Measurements from ENCODE around the gene UPF3B.
A peak's percentile ranks its signal among the peaks of the same experiment; 100 is the strongest.
"Not testable (repeated sequence)": the region's sequence is repeated elsewhere in the genome, so short reads cannot be mapped to it uniquely, and the experiment has no call there.

Gene UPF3B, protein sequence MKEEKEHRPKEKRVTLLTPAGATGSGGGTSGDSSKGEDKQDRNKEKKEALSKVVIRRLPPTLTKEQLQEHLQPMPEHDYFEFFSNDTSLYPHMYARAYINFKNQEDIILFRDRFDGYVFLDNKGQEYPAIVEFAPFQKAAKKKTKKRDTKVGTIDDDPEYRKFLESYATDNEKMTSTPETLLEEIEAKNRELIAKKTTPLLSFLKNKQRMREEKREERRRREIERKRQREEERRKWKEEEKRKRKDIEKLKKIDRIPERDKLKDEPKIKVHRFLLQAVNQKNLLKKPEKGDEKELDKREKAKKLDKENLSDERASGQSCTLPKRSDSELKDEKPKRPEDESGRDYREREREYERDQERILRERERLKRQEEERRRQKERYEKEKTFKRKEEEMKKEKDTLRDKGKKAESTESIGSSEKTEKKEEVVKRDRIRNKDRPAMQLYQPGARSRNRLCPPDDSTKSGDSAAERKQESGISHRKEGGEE

DNA sequence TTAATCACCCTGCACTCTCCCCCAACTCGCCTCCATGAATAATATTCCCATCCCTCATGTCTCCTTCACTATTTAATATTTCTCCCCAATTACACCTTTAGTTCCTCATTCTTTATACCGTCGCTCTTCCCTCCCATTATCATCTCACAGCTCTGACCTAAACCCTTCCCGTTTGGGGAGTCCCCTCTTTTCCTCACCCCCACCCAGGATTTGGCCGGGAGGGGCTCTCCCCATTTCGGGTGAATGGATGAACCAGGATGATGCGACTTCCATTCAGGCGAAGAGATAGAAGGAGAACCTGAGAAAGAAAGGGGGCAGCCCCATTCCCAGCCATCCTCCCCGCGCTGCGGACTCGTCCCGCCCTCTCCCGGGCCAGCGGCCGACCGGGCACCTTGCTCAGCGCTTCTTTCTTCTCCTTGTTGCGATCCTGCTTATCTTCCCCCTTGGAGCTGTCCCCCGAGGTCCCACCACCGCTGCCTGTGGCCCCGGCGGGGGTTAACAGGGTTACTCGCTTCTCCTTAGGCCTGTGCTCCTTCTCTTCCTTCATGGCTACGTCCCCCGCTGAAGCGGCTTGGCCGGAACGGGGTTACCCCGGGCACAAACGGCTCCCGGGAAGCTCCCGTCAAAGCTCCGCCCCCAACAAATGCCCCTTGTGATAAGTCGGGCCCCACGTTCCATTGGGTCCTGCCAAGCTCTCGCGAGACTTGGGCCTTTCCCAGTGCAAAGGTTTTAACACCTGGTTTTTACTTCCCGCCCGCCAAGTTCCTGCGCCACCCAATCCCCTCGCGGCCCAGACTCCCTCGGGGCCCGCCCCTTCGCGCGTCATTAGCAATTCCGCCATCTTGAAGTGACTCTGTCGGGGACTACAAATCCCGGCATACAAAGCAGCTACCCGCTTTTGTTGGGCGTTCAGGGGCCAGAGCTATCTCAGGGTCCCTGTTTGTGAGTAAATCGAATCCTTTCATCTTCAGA, at the start of gene UPF3B:
TSS of gene UPF3B (minus strand) at position 582 of the 972 bp plus-strand sequence. CDS start at position 547, 35 bp downstream.
- DNase-seq (ENCODE audit: low read depth): peak; percentile 97
- peak within 1 kb of the TSS; percentile 78 for H3K4me3 ChIP-seq (ENCODE audit: control insufficient read depth, low read depth, low read length)
- TF ChIP-seq, protein P1, sequence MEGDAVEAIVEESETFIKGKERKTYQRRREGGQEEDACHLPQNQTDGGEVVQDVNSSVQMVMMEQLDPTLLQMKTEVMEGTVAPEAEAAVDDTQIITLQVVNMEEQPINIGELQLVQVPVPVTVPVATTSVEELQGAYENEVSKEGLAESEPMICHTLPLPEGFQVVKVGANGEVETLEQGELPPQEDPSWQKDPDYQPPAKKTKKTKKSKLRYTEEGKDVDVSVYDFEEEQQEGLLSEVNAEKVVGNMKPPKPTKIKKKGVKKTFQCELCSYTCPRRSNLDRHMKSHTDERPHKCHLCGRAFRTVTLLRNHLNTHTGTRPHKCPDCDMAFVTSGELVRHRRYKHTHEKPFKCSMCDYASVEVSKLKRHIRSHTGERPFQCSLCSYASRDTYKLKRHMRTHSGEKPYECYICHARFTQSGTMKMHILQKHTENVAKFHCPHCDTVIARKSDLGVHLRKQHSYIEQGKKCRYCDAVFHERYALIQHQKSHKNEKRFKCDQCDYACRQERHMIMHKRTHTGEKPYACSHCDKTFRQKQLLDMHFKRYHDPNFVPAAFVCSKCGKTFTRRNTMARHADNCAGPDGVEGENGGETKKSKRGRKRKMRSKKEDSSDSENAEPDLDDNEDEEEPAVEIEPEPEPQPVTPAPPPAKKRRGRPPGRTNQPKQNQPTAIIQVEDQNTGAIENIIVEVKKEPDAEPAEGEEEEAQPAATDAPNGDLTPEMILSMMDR (conservative IDR thresholded peaks at IDR 0.05; ENCODE audit: control insufficient read depth, insufficient read depth, low read depth, low read length): no peak

DNA sequence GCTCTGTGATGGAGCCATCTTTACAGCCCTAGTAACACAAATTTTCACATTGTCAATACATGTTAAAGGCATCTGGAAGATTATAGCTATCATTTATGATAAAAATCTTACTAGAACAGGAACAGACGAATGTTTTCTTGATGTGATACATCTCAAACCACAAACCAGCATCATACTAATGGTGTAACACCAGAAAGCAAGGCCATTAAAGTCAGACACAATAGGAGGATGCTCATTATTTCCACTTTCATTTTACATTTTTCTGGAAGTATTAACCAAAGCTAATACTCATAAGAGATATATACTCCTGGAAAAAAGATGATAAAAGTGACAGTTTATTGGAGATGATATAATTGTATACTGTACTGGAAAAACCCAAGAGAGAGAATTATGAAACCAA, 48.2 kb upstream of the UPF3B start:
- no peak for DNase-seq (ENCODE audit: low read depth)
- no peak overlapping the region for H3K4me3 ChIP-seq (ENCODE audit: control insufficient read depth, low read depth, low read length)
- TF ChIP-seq, protein P1 (conservative IDR thresholded peaks at IDR 0.05; ENCODE audit: control insufficient read depth, insufficient read depth, low read depth, low read length): no peak

DNA sequence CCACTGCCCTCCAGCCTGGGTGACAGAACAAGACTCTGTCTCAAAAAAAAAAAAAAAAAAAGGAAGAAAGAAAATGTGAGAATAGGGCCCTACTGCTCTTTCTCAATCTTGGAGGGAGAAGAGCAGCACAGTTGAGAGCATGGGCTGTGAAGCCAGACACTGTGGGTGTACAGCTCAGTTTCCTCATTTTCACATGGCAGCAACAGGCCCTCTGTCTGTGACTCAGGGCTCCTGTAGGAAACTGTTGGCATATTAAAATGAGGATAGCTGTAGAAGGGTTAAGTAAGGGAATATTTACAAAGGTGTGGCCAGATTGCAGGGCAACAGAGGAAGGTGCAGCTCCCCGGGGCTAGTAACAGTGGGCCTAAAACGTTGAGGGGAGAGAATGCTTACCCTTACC, 46.4 kb upstream of the UPF3B start:
- H3K4me3 ChIP-seq (ENCODE audit: control insufficient read depth, low read depth, low read length): no peak overlapping the region
- TF ChIP-seq, protein P1 (conservative IDR thresholded peaks at IDR 0.05; ENCODE audit: control insufficient read depth, insufficient read depth, low read depth, low read length): no peak
- no peak for DNase-seq (ENCODE audit: low read depth)

DNA sequence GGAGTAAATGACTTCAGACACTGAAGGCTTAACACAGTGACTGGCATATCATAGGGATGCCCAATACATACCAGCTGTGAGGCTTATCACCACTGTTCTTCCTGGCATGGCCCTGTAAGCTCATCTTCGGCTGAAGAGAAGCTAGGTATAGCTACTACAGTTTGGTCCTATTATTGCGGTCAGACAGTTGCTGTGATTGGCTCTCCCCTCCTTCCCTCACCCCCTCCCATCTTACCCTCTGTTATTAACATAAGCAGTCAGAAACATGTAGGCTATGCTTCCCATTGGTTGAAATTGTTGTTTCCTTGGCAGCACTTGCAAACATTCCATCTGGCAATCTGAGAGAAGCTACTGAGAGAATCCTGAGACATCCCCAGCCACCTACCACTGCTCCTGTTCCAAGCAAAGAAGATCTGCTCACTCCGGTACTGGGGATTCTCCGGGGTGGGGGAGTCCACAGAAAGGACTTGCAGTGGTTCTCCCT, 43.1 kb upstream of the UPF3B start, which contains the start of gene AKAP14:
TSS of gene AKAP14 (plus strand) at position 51 of the 484 bp plus-strand sequence. CDS start 7,331 bp downstream, outside the sequence.
- H3K4me3 ChIP-seq (ENCODE audit: control insufficient read depth, low read depth, low read length): no peak within 1 kb of the TSS
- TF ChIP-seq, protein P1 (conservative IDR thresholded peaks at IDR 0.05; ENCODE audit: control insufficient read depth, insufficient read depth, low read depth, low read length): no peak
- DNase-seq (ENCODE audit: low read depth): no peak

DNA sequence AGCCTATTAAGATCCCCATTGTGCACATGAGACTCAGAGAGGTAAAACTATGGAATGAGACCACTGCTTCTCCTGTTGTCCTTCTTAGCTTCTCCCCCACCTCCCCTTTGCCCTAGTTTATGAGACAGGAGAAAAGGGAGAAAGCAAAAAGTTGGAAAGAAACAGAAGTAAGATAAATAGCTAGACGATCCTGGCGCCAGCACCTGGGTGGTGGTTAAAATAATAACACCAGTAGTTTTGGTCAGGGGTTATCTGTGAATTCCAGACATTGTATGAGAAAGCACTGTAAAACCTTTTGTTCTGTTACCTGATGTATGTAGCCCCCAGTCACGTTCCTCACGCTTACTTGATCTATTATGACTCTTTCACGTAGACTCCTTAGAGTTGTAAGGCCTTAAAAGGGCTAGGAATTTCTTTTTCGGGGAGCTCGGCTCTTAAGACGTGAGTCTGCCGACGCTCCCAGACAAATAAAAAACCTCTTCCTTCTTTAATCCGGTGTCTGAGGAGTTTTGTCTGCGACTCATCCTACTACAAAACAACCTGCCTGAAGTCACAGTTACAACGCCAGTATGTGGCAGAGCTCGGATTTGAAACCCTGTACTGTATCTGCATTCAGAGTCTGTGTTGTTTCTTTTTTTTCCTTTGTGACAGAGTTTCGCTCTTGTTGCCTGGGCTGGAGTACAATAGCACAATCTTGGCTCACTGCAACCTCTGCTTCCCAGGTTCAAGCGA, 39.4 kb upstream of the UPF3B start:
- not testable (repeated sequence) for DNase-seq (ENCODE audit: low read depth); H3K4me3 ChIP-seq (ENCODE audit: control insufficient read depth, low read depth, low read length)

DNA sequence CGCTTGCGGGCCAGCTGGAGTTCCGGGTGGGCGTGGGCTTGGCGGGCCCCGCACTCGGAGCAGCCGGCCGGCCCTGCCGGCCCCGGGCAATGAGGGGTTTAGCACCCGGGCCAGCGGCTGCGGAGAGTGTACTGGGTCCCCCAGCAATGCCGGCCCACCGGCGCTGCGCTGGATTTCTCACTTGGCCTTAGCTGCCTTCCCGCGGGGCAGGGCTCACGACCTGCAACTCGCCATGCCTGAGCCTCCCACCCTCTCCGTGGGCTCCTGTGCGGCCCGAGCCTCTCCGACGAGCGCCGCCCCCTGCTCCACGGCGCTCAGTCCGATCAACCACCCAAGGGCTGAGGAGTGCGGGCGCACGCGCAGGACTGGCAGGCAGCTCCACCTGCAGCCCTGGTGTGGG, 37.9 kb upstream of the UPF3B start:
- H3K4me3 ChIP-seq (ENCODE audit: control insufficient read depth, low read depth, low read length); DNase-seq (ENCODE audit: low read depth): not testable (repeated sequence)
